ACHN (cell line): ENCODE measurements around the gene USP35.

Source experiments
- DNase-seq: peaks from one replicate; pipeline ENCODE4 v3.0.0-alpha.2; 2015
- in situ Hi-C: cut with HindIII; loops from 2 replicates; pipeline ENCODE4 v1.10.0; 2017; ENCODE audit warnings: low sequenced_read_pairs, low pct_ligation_motif_present, low pct_unique_long_range_greater_than_20kb

The USP35 gene

DNA sequence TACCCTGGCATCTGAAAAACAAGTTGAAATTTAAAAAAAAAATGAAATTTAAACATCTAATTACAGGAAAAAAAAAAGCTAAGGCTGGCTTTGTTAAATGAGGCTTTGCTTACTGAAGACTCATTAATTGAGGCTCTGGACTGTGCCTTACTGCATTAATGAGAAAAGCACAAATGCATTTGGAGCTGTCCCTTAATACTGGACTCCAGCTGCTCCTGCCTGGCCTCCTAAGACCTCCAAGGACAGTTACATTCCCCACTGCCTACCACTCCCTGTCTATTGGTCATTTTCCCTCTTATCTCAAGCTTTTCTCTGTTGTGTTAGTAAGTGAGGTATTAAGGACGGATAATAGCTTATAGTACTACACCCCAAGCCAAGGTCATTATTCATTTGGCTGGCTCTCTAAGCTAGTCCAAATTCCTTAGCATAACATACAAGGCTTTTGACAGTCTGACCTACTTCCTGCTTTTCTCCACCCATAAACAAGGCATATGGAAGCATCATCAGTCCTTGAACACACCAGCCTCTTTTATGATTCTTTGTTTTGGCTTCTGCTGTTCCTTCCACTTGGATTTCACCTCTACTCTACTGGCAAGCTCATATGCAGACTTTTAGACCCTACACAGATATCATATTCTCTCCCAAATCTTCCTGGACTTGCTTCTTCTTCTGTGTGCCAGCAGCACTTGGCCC lies 62.5 kb downstream of the USP35 start:
- in situ Hi-C loops, result no loop called here
- DNase-seq, result no peak

DNA sequence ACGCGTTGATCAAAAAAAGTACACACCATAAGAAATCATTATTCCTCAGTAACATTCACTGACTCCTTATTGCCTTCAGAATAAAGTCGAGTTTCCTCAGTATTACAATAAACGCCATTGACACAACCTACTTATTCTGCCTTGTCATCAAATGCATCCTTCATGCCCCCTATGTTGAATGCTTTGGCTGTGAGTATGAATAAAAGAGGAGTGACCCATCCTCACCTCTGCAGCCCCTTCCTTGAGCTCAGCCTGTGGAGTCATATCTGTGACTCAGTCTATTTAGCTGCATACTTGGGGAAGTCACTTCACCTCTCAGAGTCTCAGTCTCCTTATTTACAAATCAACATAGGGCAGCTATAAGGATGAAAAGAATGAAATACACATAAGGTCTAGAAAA lies 65.1 kb downstream of the USP35 start:
- no peak for DNase-seq
- in situ Hi-C loops, result no loop called here

GRCh38 chr11:78254268-78254667 lies 65.5 kb downstream of the USP35 start:
- no peak for DNase-seq
- in situ Hi-C loops, result no loop called here

- in situ Hi-C loops, result no loop called here
- no peak for DNase-seq
Observed at GRCh38 chr11:78255919-78256318, 67.2 kb downstream of the USP35 start.

DNA sequence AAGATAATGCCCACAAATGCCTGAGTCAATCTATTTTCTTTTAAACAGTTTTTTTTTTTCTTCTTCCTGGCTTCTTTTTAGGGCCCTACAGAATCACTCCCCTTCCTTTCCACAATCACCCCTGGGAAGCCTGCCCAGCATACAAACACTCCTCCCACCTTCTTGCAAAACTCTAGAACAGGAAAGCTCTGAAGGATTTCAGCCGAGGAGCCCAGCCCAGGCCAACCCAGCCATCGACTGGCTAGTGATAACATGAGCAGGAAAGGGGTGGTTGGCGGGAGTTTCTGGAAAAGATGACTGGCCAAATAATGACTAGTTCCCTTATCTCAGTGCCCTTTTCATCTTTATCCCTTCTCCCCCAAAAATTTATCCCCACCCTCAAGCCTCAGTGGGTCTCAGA lies 68.2 kb downstream of the USP35 start:
- no peak for DNase-seq
- in situ Hi-C loops, result no loop called here

- no peak for DNase-seq
- in situ Hi-C loops, result no loop called here
Observed at GRCh38 chr11:78257654-78258053, 68.9 kb downstream of the USP35 start.

GRCh38 chr11:78259777-78260487 lies 71.2 kb downstream of the USP35 start:
- no peak for DNase-seq
- in situ Hi-C loops, result no loop called here

DNA sequence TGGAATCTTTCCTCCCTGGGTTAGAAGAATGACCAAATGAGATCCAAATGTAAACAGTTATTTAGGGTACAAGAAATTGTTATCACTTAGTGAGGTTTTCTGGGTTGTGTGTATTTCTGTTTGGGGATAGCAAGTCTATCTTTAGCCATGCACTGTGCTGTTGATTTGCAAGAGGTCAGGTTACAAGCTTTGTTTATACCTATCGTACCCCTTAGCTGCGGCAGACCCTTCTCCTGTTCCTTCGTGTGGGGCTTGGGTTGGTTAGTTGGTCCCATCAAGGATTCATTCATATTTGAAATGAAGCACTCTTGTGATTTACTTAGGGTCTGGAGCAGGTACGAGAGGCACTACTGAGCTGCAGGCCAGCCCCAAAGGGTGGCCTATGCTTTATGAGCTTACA lies 72.6 kb downstream of the USP35 start:
- DNase-seq, result no peak
- in situ Hi-C loops, result no loop called here

DNA sequence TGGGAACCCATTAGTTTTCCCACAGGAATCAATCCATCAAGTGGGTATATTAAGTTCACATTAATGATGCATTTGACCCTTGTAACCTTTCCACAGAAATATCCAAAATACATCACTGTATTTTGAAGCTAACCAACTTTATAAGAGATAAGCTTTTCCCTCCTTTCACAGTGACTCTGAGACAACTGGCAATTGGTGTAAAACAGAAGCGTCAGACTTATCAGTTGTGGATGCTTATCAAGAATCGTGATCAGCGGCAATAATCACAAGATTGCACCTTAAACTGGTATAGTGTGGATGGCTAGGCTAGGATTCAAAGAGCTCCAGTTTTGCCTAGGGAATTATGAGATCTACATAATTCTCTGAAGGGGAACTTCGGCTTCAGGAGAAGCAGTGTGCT lies 73.1 kb downstream of the USP35 start:
- DNase-seq, result no peak
- in situ Hi-C loops, result no loop called here

DNA sequence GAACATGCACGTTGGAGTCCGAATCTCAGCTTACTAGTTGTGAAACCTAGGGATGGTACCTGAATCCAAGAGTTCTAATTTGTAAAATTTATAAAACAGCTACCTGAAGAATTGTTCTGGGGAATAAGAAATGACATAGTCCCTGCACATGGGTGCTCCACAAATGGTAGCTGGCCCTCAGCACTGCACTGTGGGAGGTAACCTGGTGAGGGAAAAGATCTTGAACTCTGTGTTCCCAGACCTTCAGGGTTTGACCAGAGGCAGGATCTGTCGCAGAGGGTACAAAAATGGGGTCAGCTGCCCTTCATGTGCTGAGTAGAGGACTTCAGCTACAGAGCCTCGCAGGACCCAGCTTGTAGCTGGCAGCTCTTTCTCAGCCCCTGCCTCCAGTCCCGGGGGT lies 73.5 kb downstream of the USP35 start:
- no peak for DNase-seq
- in situ Hi-C loops, result no loop called here

DNA sequence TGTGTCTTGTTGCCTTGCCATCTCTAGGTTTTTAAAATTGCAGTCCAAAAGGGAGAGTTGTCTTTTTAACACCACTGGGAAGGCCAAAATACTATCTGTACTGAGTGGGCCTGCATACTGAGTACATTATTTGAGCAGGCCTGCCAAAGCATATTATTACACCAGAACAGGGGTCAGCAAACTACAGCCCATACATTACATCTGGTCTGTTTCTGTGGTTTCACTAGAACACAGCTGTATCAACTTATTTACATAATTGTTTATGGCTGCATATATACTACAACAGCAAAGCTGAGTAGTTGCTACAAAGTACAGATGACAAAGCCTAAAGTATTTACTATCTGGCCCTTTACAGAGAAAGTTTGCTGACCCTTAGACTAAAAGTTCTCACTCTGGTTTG lies 74.0 kb downstream of the USP35 start:
- DNase-seq, result no peak
- in situ Hi-C loops, result no loop called here
